IMR-90 (cell line): ENCODE results near the gene SSNA1.

Experiments
- BHLHE40 ChIP-seq: fragments of 150-350 bp; IDR thresholded peaks from 2 replicates; pipeline ENCODE4 v1.6.1; 2016; ENCODE audit warnings: mild to moderate bottlenecking, low read depth, low read length
- CEBPB ChIP-seq: IDR thresholded peaks from 2 replicates; pipeline ENCODE4 v1.6.1; 2012; ENCODE audit warnings: low read depth, low read length, improper control_type of control experiment
- CHD1 ChIP-seq: IDR thresholded peaks from 2 replicates; pipeline ENCODE4 v1.6.1; 2012; ENCODE audit warnings: low read depth, low read length, improper control_type of control experiment
- FOS ChIP-seq: fragments of 150-350 bp; IDR thresholded peaks from 2 replicates; pipeline ENCODE4 v1.6.1; 2016; ENCODE audit warnings: low read depth, low read length
- MAFK ChIP-seq: IDR thresholded peaks from 2 replicates; pipeline ENCODE4 v1.6.1; 2012; ENCODE audit warnings: low read depth, low read length, improper control_type of control experiment
- MAZ ChIP-seq: IDR thresholded peaks from 2 replicates; pipeline ENCODE4 v1.6.1; 2012; ENCODE audit warnings: low read depth, mild to moderate bottlenecking, low read length, improper control_type of control experiment, moderate library complexity, borderline replicate concordance
- MXI1 ChIP-seq: IDR thresholded peaks from 2 replicates; pipeline ENCODE4 v1.6.1; 2012; ENCODE audit warnings: low read depth, mild to moderate bottlenecking, low read length, moderate library complexity, borderline replicate concordance
- POLR2A ChIP-seq: IDR thresholded peaks from 2 replicates; pipeline ENCODE4 v1.6.1; 2012; ENCODE audit warnings: mild to moderate bottlenecking, low read depth, low read length
- RAD21 ChIP-seq: IDR thresholded peaks from 2 replicates; pipeline ENCODE4 v1.6.1; 2012; ENCODE audit warnings: low read length, improper control_type of control experiment
- RCOR1 ChIP-seq: IDR thresholded peaks from 2 replicates; pipeline ENCODE4 v1.6.1; 2012; ENCODE audit warnings: mild to moderate bottlenecking, low read length, improper control_type of control experiment; ENCODE audit not compliant: insufficient replicate concordance
- RFX5 ChIP-seq: IDR thresholded peaks from 2 replicates; pipeline ENCODE4 v1.8.0; 2012; ENCODE audit warnings: low read depth, mild to moderate bottlenecking, low read length, moderate library complexity
- TF ChIP-seq, protein P1 (sequence below): conservative IDR thresholded peaks from 2 replicates; pipeline ENCODE4 v1.5.1; 2012; ENCODE audit warnings: mild to moderate bottlenecking, low read depth, low read length, improper control_type of control experiment
- TF ChIP-seq, protein P2 (sequence below): fragments of 150-350 bp; IDR thresholded peaks from 2 replicates; pipeline ENCODE4 v1.6.1; 2017; ENCODE audit warnings: mild to moderate bottlenecking, antibody characterized with exemption, low read length, low read depth

DNA sequence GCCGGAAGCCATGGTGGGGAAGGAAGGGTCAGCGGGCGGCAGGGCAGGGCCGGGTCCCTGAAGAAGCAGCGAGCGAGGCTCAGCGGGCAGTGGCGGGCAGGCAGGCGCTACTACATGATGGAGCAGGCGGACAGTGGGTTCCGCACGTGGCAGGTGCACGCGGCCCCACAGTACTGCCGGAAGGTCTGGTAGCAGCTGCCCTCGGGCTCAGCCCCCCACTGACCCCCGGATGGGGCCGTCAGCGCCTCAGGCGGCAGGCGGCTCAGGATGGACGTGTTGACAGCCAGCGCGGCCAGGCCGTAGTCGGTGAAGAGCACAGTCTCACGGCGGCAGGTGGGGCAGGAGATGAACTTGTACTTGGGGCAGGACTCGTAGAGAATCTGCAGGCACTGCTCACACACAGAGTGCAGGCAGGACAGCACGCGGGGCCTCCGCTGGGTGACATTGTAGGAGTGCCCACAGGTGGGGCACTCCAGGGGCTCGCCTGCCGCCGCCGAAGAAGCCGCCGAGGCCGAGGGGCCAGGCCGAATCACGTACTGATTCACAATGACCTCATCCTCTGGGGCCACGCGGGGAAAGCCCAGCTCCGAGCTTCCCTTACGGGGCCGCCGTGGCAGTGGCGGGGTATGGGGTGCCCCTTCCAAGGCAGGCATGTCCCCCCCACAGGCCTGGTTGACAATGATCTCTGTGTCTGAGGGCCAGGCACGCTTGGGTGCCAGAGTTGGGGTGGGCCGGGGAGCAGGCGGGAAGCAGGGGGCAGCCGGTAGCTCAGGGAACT is 32.0 kb downstream of the SSNA1 start:
- TF ChIP-seq, protein P1, sequence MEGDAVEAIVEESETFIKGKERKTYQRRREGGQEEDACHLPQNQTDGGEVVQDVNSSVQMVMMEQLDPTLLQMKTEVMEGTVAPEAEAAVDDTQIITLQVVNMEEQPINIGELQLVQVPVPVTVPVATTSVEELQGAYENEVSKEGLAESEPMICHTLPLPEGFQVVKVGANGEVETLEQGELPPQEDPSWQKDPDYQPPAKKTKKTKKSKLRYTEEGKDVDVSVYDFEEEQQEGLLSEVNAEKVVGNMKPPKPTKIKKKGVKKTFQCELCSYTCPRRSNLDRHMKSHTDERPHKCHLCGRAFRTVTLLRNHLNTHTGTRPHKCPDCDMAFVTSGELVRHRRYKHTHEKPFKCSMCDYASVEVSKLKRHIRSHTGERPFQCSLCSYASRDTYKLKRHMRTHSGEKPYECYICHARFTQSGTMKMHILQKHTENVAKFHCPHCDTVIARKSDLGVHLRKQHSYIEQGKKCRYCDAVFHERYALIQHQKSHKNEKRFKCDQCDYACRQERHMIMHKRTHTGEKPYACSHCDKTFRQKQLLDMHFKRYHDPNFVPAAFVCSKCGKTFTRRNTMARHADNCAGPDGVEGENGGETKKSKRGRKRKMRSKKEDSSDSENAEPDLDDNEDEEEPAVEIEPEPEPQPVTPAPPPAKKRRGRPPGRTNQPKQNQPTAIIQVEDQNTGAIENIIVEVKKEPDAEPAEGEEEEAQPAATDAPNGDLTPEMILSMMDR = no peak
- TF ChIP-seq POLR2A = no peak
- TF ChIP-seq RAD21 = no peak
- TF ChIP-seq MAFK = no peak
- TF ChIP-seq FOS = no peak
- TF ChIP-seq RFX5 = no peak
- no peak for TF ChIP-seq RCOR1
- TF ChIP-seq BHLHE40 = no peak
- no peak for TF ChIP-seq CEBPB
- TF ChIP-seq MAZ = no peak
- TF ChIP-seq MXI1 = no peak
- TF ChIP-seq, protein P2, sequence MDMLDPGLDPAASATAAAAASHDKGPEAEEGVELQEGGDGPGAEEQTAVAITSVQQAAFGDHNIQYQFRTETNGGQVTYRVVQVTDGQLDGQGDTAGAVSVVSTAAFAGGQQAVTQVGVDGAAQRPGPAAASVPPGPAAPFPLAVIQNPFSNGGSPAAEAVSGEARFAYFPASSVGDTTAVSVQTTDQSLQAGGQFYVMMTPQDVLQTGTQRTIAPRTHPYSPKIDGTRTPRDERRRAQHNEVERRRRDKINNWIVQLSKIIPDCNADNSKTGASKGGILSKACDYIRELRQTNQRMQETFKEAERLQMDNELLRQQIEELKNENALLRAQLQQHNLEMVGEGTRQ = no peak
- no peak for TF ChIP-seq CHD1
